GM23338 (cell line): ENCODE data around the gene P2RX7. TPM values are rescaled to one million over a fixed set of nuclear protein-coding genes. Genes with fewer than 3 reads are reported as not detected.

ENCODE experiments used
- ATAC-seq: fragments of 200-7000 bp; cut with Tn5 transposase; 3 replicates; pipeline ENCODE4 v1.9.1; 2020
- DNase-seq: peaks from one replicate; pipeline ENCODE4 v3.0.0-alpha.2; 2015; ENCODE audit warnings: low spot score
- H2AFZ ChIP-seq: fragments of 200-600 bp; sonication (generic); 2 replicates; pipeline ENCODE4 v1.8.0; 2016; ENCODE audit warnings: antibody characterized with exemption, mild to moderate bottlenecking, moderate library complexity
- H3F3A ChIP-seq: fragments of 200-600 bp; sonication (generic); replicated peaks from 2 replicates; pipeline ENCODE4 v1.8.0; 2017; ENCODE audit warnings: antibody characterized with exemption, mixed run types, low read depth
- H3K27ac ChIP-seq: fragments of 200-600 bp; sonication (generic); 2 replicates; pipeline ENCODE4 v1.6.1; 2016; ENCODE audit warnings: low read depth
- H3K27me3 ChIP-seq: fragments of 200-600 bp; sonication (generic); 2 replicates; pipeline ENCODE4 v1.8.0; 2016; ENCODE audit warnings: mild to moderate bottlenecking, mixed run types, moderate library complexity; ENCODE audit not compliant: insufficient read depth
- H3K36me3 ChIP-seq: fragments of 200-600 bp; sonication (generic); 2 replicates; pipeline ENCODE4 v1.8.0; 2016; ENCODE audit warnings: mild to moderate bottlenecking; ENCODE audit not compliant: insufficient read depth
- H3K4me1 ChIP-seq: fragments of 200-600 bp; sonication (generic); 2 replicates; pipeline ENCODE4 v1.8.0; 2016; ENCODE audit warnings: mild to moderate bottlenecking, moderate library complexity; ENCODE audit not compliant: insufficient read depth
- H3K4me2 ChIP-seq: fragments of 200-600 bp; sonication (generic); 2 replicates; pipeline ENCODE4 v1.7.1; 2017; ENCODE audit warnings: mixed run types
- H3K4me3 ChIP-seq: fragments of 200-600 bp; sonication (generic); 2 replicates; pipeline ENCODE4 v1.6.1; 2016; ENCODE audit warnings: mixed run types
- H3K79me2 ChIP-seq: fragments of 200-600 bp; sonication (generic); replicated peaks from 2 replicates; pipeline ENCODE4 v1.8.0; 2017; ENCODE audit warnings: mild to moderate bottlenecking; ENCODE audit not compliant: insufficient read depth
- H3K9me2 ChIP-seq: fragments of 200-600 bp; sonication (generic); 2 replicates; pipeline ENCODE4 v1.8.0; 2017; ENCODE audit not compliant: insufficient read depth
- H4K20me1 ChIP-seq: fragments of 200-600 bp; sonication (generic); replicated peaks from 2 replicates; pipeline ENCODE4 v1.8.0; 2017; ENCODE audit warnings: mild to moderate bottlenecking; ENCODE audit not compliant: insufficient read depth
- H3K27ac Mint-ChIP-seq: 2 replicates; pipeline ENCODE4 v1.8.0; 2020; ENCODE audit warnings: inconsistent platforms, mild to moderate bottlenecking, moderate library complexity, mixed read lengths
- H3K27me3 Mint-ChIP-seq: 3 replicates; pipeline ENCODE4 v1.8.0; 2022; ENCODE audit warnings: low read depth, mild to moderate bottlenecking, moderate library complexity, mixed read lengths, inconsistent platforms; ENCODE audit not compliant: insufficient read depth, poor library complexity
- H3K36me3 Mint-ChIP-seq: 3 replicates; pipeline ENCODE4 v1.8.0; 2021; ENCODE audit warnings: low read depth, mild to moderate bottlenecking, inconsistent platforms, moderate library complexity, mixed read lengths
- H3K4me1 Mint-ChIP-seq: 3 replicates; pipeline ENCODE4 v1.8.0; 2020; ENCODE audit warnings: mild to moderate bottlenecking, inconsistent platforms, mixed read lengths
- H3K4me3 Mint-ChIP-seq: 3 replicates; pipeline ENCODE4 v1.8.0; 2021; ENCODE audit warnings: moderate library complexity, mild to moderate bottlenecking, inconsistent platforms, mixed read lengths
- H3K9me3 Mint-ChIP-seq: 3 replicates; pipeline ENCODE4 v1.8.0; 2020; ENCODE audit warnings: moderate library complexity, mild to moderate bottlenecking, inconsistent platforms, mixed read lengths
- CREB1 ChIP-seq: fragments of 250-450 bp; sonication (Bioruptor Pico); IDR thresholded peaks from 2 replicates; pipeline ENCODE4 v1.5.0; 2020; ENCODE audit warnings: low read depth, mild to moderate bottlenecking, moderate library complexity
- CTCF ChIP-seq, 2 experiments: fragments of 200-600 bp in 1 of 2; sonication (generic) in 1 of 2; conservative IDR thresholded peaks; 2 replicates each; pipeline versions ENCODE4 v1.5.1 to v1.6.1; 2016 to 2017; ENCODE audit warnings: antibody characterized with exemption in 2 of 2, low read depth in 2 of 2, mild to moderate bottlenecking in 2 of 2, moderate library complexity in 1 of 2
- ETS1 ChIP-seq: IDR thresholded peaks from 2 replicates; pipeline ENCODE4 v1.6.1; 2016; ENCODE audit warnings: antibody characterized with exemption
- EZH2 ChIP-seq: fragments of 200-600 bp; sonication (generic); IDR thresholded peaks from one replicate; pipeline ENCODE4 v1.8.0; 2017; ENCODE audit warnings: antibody characterized with exemption, mild to moderate bottlenecking, low read depth; ENCODE audit not compliant: unreplicated experiment
- EZH2phosphoT487 ChIP-seq: fragments of 200-600 bp; sonication (generic); IDR thresholded peaks from one replicate; pipeline ENCODE4 v1.8.1; 2018; ENCODE audit warnings: antibody characterized with exemption; ENCODE audit not compliant: unreplicated experiment
- JUNB ChIP-seq: IDR thresholded peaks from one replicate; pipeline ENCODE4 v1.6.1; 2016; ENCODE audit warnings: antibody characterized with exemption; ENCODE audit not compliant: unreplicated experiment
- NANOG ChIP-seq: IDR thresholded peaks from 2 replicates; pipeline ENCODE4 v1.6.1; 2016; ENCODE audit warnings: antibody characterized with exemption, borderline replicate concordance
- POLR2AphosphoS5 ChIP-seq: IDR thresholded peaks from 2 replicates; pipeline ENCODE4 v1.6.1; 2016; ENCODE audit warnings: antibody characterized with exemption, low read depth
- REST ChIP-seq: IDR thresholded peaks from one replicate; pipeline ENCODE4 v1.6.1; 2018; ENCODE audit warnings: antibody characterized with exemption; ENCODE audit not compliant: unreplicated experiment
- STAT1 ChIP-seq: IDR thresholded peaks from one replicate; pipeline ENCODE4 v1.6.1; 2016; ENCODE audit warnings: antibody characterized with exemption; ENCODE audit not compliant: unreplicated experiment
- ZNF114 ChIP-seq: fragments of 250-450 bp; sonication (Bioruptor Pico); IDR thresholded peaks from 2 replicates; pipeline ENCODE4 v1.5.0; 2020; ENCODE audit warnings: mild to moderate bottlenecking, moderate library complexity
- ZNF331 ChIP-seq: fragments of 250-450 bp; sonication (Bioruptor Pico); IDR thresholded peaks from 2 replicates; pipeline ENCODE4 v1.5.0; 2020; ENCODE audit warnings: low read depth, mild to moderate bottlenecking, moderate library complexity
- polyA plus RNA-seq: library from polyadenylated mRNA; unstranded; fragments of >200 nt; fragmentation: Nextera tagmentation; extraction: Ambion mirVana; gene quantifications from 2 replicates; pipeline ENCODE4 v1.2.1, GENCODE V29; 2016
- total RNA-seq: library from RNA; depleted of rRNA; stranded (reverse); fragments of >200 nt; shearing (Covaris generic); gene quantifications from 2 replicates; pipeline ENCODE4 v1.2.3, GENCODE V29; 2014

The P2RX7 gene
- total and polyA plus RNA-seq, 2 experiments from 2014 or later: 0.24 to 0.48 TPM

GRCh38 chr12:121224591-121224990 lies 91.9 kb downstream of the P2RX7 start (continued):
- TF ChIP-seq REST: no peak
- TF ChIP-seq ZNF114 (CRISPR knock-in tag): no peak
- TF ChIP-seq POLR2AphosphoS5: no peak
- TF ChIP-seq ETS1: no peak
- TF ChIP-seq ZNF331 (CRISPR knock-in tag): no peak
- no peak for TF ChIP-seq JUNB

- Histone ChIP-seq H3K4me3 (no peak overlapping the region), H4K20me1 (no peaks in the 10 kb centered on the region), H3K4me1 (no peaks in the 10 kb centered on the region), H3K4me2 (no peak overlapping the region), H3F3A (no peaks in the 10 kb centered on the region), H3K27me3 (no peaks in the 10 kb centered on the region), H3K9me2 (no peaks in the 10 kb centered on the region), H3K36me3 (0 out of 2 replicates have a peak, but pooled peaks cover under 1% of the 10 kb centered on the region), H3K27ac (no peak overlapping the region), H2AFZ (no peak overlapping the region), H3K79me2 (no peaks in the 10 kb centered on the region)
- Mint-ChIP-seq H3K9me3 (no peaks in the 10 kb centered on the region), H3K27ac (no peak overlapping the region), H3K36me3 (peaks cover 2% of the 10 kb centered on the region; the same call in 1 of the 3 replicates), H3K27me3 (peaks cover 3% of the 10 kb centered on the region), H3K4me1 (peaks cover 3% of the 10 kb centered on the region; the same call in 2 of the 3 replicates), H3K4me3 (no peak overlapping the region)
- DNase-seq: no peak
- no peak for ATAC-seq
- TF ChIP-seq CTCF (conservative IDR thresholded peaks at IDR 0.05; ENCODE audit: low read depth in 2 of 2) (no peak), ETS1 (no peak), POLR2AphosphoS5 (no peak), CREB1 (CRISPR knock-in tag) (no peak), ZNF331 (CRISPR knock-in tag) (no peak), EZH2phosphoT487 (no peak), ZNF114 (CRISPR knock-in tag) (no peak), EZH2 (no peak), REST (no peak), NANOG (no peak), STAT1 (no peak), JUNB (no peak)
Measured at GRCh38 chr12:121226399-121226798, 93.7 kb downstream of the P2RX7 start.
